Mucosa of descending colon (tissue), 3 donors: ENCODE data around the gene GPR37L1. TPM values are rescaled to one million over a fixed set of nuclear protein-coding genes. Genes with fewer than 3 reads are reported as not detected.
"Not testable (repeated sequence)": the region's sequence is repeated elsewhere in the genome, so short reads cannot be mapped to it uniquely, and the experiment has no call there.

Source experiments
- ATAC-seq: fragments of 200-7000 bp; cut with Tn5 transposase; one replicate; pipeline ENCODE4 v1.9.1; 2020; ENCODE audit warnings: mild to moderate bottlenecking, moderate library complexity
- DNase-seq, 3 donors: peaks; one replicate each; pipeline ENCODE4 v3.0.0-alpha.2; 2020
- H3K36me3 ChIP-seq: fragments of 200-600 bp; one replicate; pipeline ENCODE4 v1.8.0; 2021; ENCODE audit warnings: low read depth, mild to moderate bottlenecking
- H3K4me1 ChIP-seq: fragments of 200-600 bp; one replicate; pipeline ENCODE4 v1.8.0; 2021; ENCODE audit warnings: low read depth, mild to moderate bottlenecking
- H3K4me3 ChIP-seq: fragments of 200-600 bp; one replicate; pipeline ENCODE4 v1.8.0; 2021; ENCODE audit warnings: mild to moderate bottlenecking
- H3K9me3 ChIP-seq: fragments of 200-600 bp; one replicate; pipeline ENCODE4 v1.8.0; 2021; ENCODE audit warnings: mild to moderate bottlenecking
- intact Hi-C, 2 donors: fragments of 100-400 bp; cut with DNase I in 1 of 2; cut with micrococcal nuclease in 1 of 2; formaldehyde crosslinking; loops; one replicate each; pipeline versions ENCODE4 v1.11.0 to v1.11.1; 2022; cut with DNase I, micrococcal nuclease
- total RNA-seq, 3 donors: library from RNA; stranded (reverse); fragmentation: NEBNext Ultra II Directional in 2 of 3; extraction: Animal tissue kit (Norgen Biotek cat#: 25700) in 2 of 3; gene quantifications; one replicate each; pipeline versions ENCODE4 v1.2.1 to v1.2.4, GENCODE V29; 2021 to 2023
- TF ChIP-seq, protein P1 (sequence below): fragments of 200-600 bp; IDR thresholded peaks from one replicate; pipeline ENCODE4 v1.8.0; 2022; ENCODE audit warnings: antibody characterized with exemption, mild to moderate bottlenecking
- donor health status: DM: no; HTN: no; CAD: no; lungs with moderate emphysema.
- donor health status: DM: no; HTN: no; CAD: no.
- donor health status: DM: no; HTN: yes; CAD: no.

The GPR37L1 gene
- total RNA-seq, 3 donors from 2014 or later, result 2.4 to 3.5 (median 2.9) TPM

DNA sequence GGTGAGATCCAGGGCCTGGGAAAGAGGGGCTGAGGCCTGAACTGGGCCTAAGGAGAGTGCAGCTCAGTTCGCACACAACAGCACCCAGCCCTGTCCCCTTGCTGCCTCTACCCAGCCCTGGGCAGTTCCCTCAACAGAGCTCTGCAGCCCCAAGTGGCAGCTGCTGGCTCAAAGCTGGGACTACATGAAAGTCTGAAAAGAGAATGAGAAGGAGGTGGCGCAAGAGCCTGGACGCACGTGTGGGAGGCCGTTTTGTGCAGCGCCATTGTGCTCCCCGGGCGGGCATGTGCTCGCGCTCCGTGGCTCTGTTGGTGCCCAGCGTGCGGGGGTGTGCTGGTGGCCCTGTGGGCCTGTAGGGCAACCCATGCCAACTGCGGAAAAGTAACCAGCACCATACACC lies 10.3 kb downstream of the GPR37L1 start:
- ATAC-seq (peak; percentile 3), DNase-seq (no peak)

GRCh38 chr1:202133496-202133895 lies 10.8 kb downstream of the GPR37L1 start:
- Histone ChIP-seq H3K9me3 (no peaks in the 10 kb centered on the region), H3K36me3 (no peaks in the 10 kb centered on the region), H3K4me3 (no peak overlapping the region), H3K4me1 (no peaks in the 10 kb centered on the region)
- intact Hi-C loops, result no loop called here
- TF ChIP-seq, protein P1, sequence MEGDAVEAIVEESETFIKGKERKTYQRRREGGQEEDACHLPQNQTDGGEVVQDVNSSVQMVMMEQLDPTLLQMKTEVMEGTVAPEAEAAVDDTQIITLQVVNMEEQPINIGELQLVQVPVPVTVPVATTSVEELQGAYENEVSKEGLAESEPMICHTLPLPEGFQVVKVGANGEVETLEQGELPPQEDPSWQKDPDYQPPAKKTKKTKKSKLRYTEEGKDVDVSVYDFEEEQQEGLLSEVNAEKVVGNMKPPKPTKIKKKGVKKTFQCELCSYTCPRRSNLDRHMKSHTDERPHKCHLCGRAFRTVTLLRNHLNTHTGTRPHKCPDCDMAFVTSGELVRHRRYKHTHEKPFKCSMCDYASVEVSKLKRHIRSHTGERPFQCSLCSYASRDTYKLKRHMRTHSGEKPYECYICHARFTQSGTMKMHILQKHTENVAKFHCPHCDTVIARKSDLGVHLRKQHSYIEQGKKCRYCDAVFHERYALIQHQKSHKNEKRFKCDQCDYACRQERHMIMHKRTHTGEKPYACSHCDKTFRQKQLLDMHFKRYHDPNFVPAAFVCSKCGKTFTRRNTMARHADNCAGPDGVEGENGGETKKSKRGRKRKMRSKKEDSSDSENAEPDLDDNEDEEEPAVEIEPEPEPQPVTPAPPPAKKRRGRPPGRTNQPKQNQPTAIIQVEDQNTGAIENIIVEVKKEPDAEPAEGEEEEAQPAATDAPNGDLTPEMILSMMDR, result no peak
- DNase-seq (no peak), ATAC-seq (no peak)

More for the DNA sequence above, 10.3 kb downstream of the GPR37L1 start:
- no peaks in the 10 kb centered on the region for H3K9me3 ChIP-seq
- H3K4me1 ChIP-seq, result no peaks in the 10 kb centered on the region
- TF ChIP-seq, protein P1, result no peak
- no peaks in the 10 kb centered on the region for H3K36me3 ChIP-seq
- no peak overlapping the region for H3K4me3 ChIP-seq
- intact Hi-C loops, result no loop called here

DNA sequence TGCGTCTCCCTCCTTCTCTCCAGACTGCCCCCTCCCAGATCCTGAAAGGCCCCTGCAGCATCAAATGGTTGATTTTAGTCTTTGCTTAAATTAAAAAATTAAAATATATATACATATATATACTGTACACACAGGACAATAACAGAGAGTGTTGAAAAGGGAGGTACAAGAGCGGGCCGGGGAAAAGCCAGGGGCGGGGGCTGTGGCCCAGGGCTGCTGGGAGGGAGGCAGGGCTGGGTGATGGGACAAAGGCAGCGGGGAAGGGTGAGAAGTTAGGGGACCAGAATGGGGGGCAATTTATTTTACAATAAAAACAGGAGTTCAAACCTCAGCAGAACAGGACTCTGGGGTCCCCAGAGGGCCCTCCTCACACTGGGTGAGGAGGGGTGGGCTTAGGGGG lies 11.3 kb downstream of the GPR37L1 start:
- TF ChIP-seq, protein P1, result no peak
- Histone ChIP-seq H3K9me3 (no peaks in the 10 kb centered on the region), H3K4me3 (no peak overlapping the region), H3K36me3 (no peaks in the 10 kb centered on the region), H3K4me1 (no peaks in the 10 kb centered on the region)
- ATAC-seq, result no peak
- DNase-seq, result no peak
- intact Hi-C loops, result no loop called here

DNA sequence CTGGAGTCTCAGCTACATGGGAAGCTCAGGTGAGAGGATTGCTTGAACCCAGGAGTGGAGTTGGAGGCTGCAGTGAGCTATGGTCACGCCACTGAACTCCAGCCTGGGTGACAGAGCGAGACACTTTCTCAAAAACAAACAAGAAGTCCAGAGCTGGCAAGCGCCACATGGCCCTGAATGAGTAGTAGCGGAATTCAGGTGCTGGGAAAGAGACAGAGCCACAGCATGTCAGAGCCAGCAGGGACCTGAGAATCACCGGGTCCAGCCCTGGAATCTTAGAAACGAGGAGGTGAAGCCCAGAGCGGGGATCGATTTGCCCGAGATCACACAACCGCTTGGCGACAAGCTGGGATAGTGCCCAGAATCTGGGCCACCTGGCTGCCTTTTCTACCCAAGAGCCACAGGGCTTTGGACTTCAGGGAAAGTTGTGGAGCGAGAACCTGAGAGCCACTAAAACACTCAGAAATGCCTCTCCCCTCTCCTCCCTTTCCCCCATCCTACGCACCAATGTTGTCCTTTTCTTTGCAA lies 12.0 kb downstream of the GPR37L1 start:
- Histone ChIP-seq H3K4me3 (no peak overlapping the region), H3K4me1 (no peaks in the 10 kb centered on the region), H3K9me3 (no peaks in the 10 kb centered on the region), H3K36me3 (no peaks in the 10 kb centered on the region)
- DNase-seq, result no peak
- intact Hi-C loops, result no loop called here
- no peak for ATAC-seq
- TF ChIP-seq, protein P1, result no peak

DNA sequence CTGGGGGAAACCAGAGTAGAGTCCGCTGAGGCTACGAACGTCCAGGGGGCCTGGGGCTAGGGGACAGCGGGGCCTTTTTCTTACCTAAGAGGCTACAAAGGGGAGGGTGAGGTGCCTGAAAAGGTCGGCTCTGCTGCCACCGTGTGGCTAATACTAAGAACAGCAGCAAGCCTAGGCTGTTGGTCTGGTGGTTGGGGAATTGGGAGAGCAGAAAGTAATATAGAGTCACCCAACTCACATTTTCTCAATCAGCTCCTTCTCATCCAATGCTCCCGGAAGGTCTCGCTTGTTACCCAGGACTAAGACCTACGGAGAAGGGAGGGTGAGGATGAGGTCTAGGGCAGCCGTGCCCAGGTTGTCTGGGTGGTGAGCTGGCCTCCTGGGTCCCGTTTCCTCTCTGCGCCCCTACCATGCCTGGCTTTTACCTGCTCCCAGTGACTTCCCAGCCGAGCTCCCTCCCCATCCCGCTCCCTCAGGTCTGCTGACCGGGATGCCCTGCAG lies 12.6 kb downstream of the GPR37L1 start:
- Histone ChIP-seq H3K9me3 (no peaks in the 10 kb centered on the region), H3K4me3 (no peak overlapping the region), H3K36me3 (no peaks in the 10 kb centered on the region), H3K4me1 (no peaks in the 10 kb centered on the region)
- peak; percentile 91 for ATAC-seq
- DNase-seq, result peak in 2 of 3 donors; percentile 52 to 54
- intact Hi-C loops, result no loop called here
- TF ChIP-seq, protein P1, result peak; percentile 79

DNA sequence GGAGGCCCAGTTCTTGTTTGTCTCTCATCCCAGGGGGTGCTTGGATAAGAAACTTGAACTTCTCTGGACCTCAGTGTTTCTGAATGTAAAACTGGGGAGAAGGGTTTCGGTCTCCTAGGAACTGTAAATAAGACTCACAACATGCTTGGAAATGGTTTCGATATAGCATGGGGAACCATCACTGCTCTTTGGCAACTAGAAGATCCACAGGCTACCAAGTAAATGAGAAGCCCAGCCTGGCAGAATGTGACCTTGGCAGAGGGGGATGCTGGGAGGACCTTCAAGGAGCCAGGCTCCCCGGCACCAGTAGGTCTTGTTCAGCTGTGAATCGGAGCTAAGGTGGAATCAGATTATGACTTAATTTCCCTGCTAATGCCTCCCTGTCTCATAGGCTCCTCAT lies 18.1 kb downstream of the GPR37L1 start:
- H3K9me3 ChIP-seq, result no peaks in the 10 kb centered on the region
- TF ChIP-seq, protein P1, result no peak
- DNase-seq, result no peak
- no peak overlapping the region for H3K4me3 ChIP-seq
- intact Hi-C loops, result no loop called here
- H3K36me3 ChIP-seq, result no peaks in the 10 kb centered on the region
- no peak for ATAC-seq
- H3K4me1 ChIP-seq, result peaks cover 11% of the 10 kb centered on the region

- H3K4me1 ChIP-seq, result peaks cover 11% of the 10 kb centered on the region
- DNase-seq, H3K36me3 ChIP-seq, intact Hi-C loops, H3K9me3 ChIP-seq, H3K4me3 ChIP-seq, ATAC-seq: not testable (repeated sequence)
Measured at GRCh38 chr1:202141468-202141867, 18.8 kb downstream of the GPR37L1 start.
